PC-3 (cell line): ENCODE data around the gene DCLK1. TPM values are rescaled to one million over a fixed set of nuclear protein-coding genes. Genes with fewer than 3 reads are reported as not detected.

Experiments
- ATAC-seq: fragments of 200-7000 bp; cut with Tn5 transposase; 2 replicates; pipeline ENCODE4 v1.9.1; 2020; ENCODE audit warnings: mild to moderate bottlenecking, moderate library complexity
- BruUV-seq: library from RNA; stranded (reverse); fragments of 400-500 nt; replicated peaks from 2 replicates; lab custom pipeline; 2021; lab: Mats Ljungman, UMichigan
- CTCF ChIA-PET: fragments of 300-600 bp; sonication (Branson Sonifier 250); formaldehyde crosslinking; loops from one replicate; lab custom pipeline; 2022; ENCODE audit warnings: antibody characterized with exemption; lab: Charles Lee
- POLR2A ChIA-PET: fragments of 300-600 bp; sonication (Branson Sonifier 250); formaldehyde crosslinking; loops from one replicate; lab custom pipeline; 2022; ENCODE audit warnings: antibody characterized with exemption; ENCODE audit not compliant: unreplicated experiment; lab: Charles Lee
- DNase-seq: peaks from one replicate; pipeline ENCODE4 v3.0.0-alpha.2; 2015
- H2AFZ ChIP-seq: fragments of 300-600 bp; sonication (generic); 2 replicates; pipeline ENCODE4 v1.6.0; 2016; ENCODE audit warnings: antibody characterized with exemption, low read length
- H3F3A ChIP-seq: fragments of 300-600 bp; sonication (generic); one replicate; pipeline ENCODE4 v1.6.0; 2017; ENCODE audit warnings: antibody characterized with exemption, low read length, control low read depth, mild to moderate bottlenecking; ENCODE audit not compliant: unreplicated experiment
- H3K27ac ChIP-seq: fragments of 300-600 bp; sonication (generic); 2 replicates; pipeline ENCODE4 v1.5.1; 2016; ENCODE audit warnings: mild to moderate bottlenecking, low read length
- H3K27me3 ChIP-seq: fragments of 300-600 bp; sonication (generic); 2 replicates; pipeline ENCODE4 v1.6.1; 2016; ENCODE audit warnings: low read length, mixed read lengths
- H3K36me3 ChIP-seq: fragments of 300-600 bp; sonication (generic); 2 replicates; pipeline ENCODE4 v1.6.1; 2016; ENCODE audit warnings: low read depth, mixed run types, low read length, mixed read lengths
- H3K4me1 ChIP-seq: fragments of 300-600 bp; sonication (generic); 2 replicates; pipeline ENCODE4 v1.5.1; 2016; ENCODE audit warnings: low read length; ENCODE audit not compliant: insufficient read depth
- H3K4me2 ChIP-seq: fragments of 300-600 bp; sonication (generic); 2 replicates; pipeline ENCODE4 v1.6.0; 2016; ENCODE audit warnings: low read length
- H3K4me3 ChIP-seq: fragments of 300-600 bp; sonication (generic); 2 replicates; pipeline ENCODE4 v1.5.1; 2016; ENCODE audit warnings: mild to moderate bottlenecking, low read length, mixed read lengths
- H3K79me2 ChIP-seq: fragments of 300-600 bp; sonication (generic); 2 replicates; pipeline ENCODE4 v1.6.1; 2017; ENCODE audit warnings: low read length, mixed read lengths
- H3K9ac ChIP-seq: fragments of 300-600 bp; sonication (generic); 2 replicates; pipeline ENCODE4 v1.6.0; 2016; ENCODE audit warnings: mild to moderate bottlenecking, low read length
- H3K9me2 ChIP-seq: fragments of 300-600 bp; sonication (generic); replicated peaks from 2 replicates; pipeline ENCODE4 v1.6.1; 2016; ENCODE audit warnings: mixed run types, low read length, mixed read lengths
- H3K9me3 ChIP-seq: fragments of 300-600 bp; sonication (generic); 2 replicates; pipeline ENCODE4 v1.6.1; 2016; ENCODE audit warnings: low read length, mixed read lengths
- H4K20me1 ChIP-seq: fragments of 300-600 bp; sonication (generic); 2 replicates; pipeline ENCODE4 v1.6.1; 2016; ENCODE audit warnings: low read length, mixed read lengths
- CTCF ChIP-seq: fragments of 300-600 bp; sonication (generic); conservative IDR thresholded peaks from 2 replicates; pipeline ENCODE4 v1.5.1; 2017; ENCODE audit warnings: antibody characterized with exemption, low read depth, mild to moderate bottlenecking, low read length
- EZH2 ChIP-seq: fragments of 300-600 bp; sonication (generic); IDR thresholded peaks from one replicate; pipeline ENCODE4 v1.6.1; 2017; ENCODE audit warnings: antibody characterized with exemption, mild to moderate bottlenecking, low read length; ENCODE audit not compliant: unreplicated experiment
- EZH2phosphoT487 ChIP-seq: fragments of 300-600 bp; sonication (generic); IDR thresholded peaks from 2 replicates; pipeline ENCODE4 v1.6.1; 2018; ENCODE audit warnings: mild to moderate bottlenecking, antibody characterized with exemption, low read length, borderline replicate concordance
- intact Hi-C: fragments of 100-400 bp; cut with micrococcal nuclease; formaldehyde crosslinking; loops from 2 replicates; pipeline ENCODE4 v1.9.0; 2023
- total RNA-seq: library from RNA; depleted of rRNA; stranded (reverse); fragments of >200 nt; gene quantifications from 2 replicates; pipeline ENCODE4 v1.2.3, GENCODE V29; 2014

The DCLK1 gene
- total RNA-seq, 1 experiment from 2014 or later = not detected

GRCh38 chr13:35741657-35742056, 389.5 kb downstream of the DCLK1 start:
- no peaks in the 10 kb centered on the region for H3K79me2 ChIP-seq
- no peaks in the 10 kb centered on the region for H3K4me1 ChIP-seq
- no peaks in the 10 kb centered on the region for H3F3A ChIP-seq
- BruUV-seq = no TSS peak
- ChIA-PET POLR2A (no interaction called here), CTCF (no interaction called here)
- H3K27ac ChIP-seq = no peak overlapping the region
- H3K9me2 ChIP-seq = no peaks in the 10 kb centered on the region
- TF ChIP-seq CTCF (no peak), EZH2 (no peak), EZH2phosphoT487 (no peak)
- H2AFZ ChIP-seq = no peak overlapping the region
- H4K20me1 ChIP-seq = no peaks in the 10 kb centered on the region
- H3K9me3 ChIP-seq = no peaks in the 10 kb centered on the region
- H3K4me2 ChIP-seq = no peak overlapping the region
- intact Hi-C loops = no loop called here
- no peak overlapping the region for H3K9ac ChIP-seq
- H3K27me3 ChIP-seq = no peaks in the 10 kb centered on the region
- no peak overlapping the region for H3K4me3 ChIP-seq
- DNase-seq (no peak), ATAC-seq (no peak)
- no peaks in the 10 kb centered on the region for H3K36me3 ChIP-seq

DNA sequence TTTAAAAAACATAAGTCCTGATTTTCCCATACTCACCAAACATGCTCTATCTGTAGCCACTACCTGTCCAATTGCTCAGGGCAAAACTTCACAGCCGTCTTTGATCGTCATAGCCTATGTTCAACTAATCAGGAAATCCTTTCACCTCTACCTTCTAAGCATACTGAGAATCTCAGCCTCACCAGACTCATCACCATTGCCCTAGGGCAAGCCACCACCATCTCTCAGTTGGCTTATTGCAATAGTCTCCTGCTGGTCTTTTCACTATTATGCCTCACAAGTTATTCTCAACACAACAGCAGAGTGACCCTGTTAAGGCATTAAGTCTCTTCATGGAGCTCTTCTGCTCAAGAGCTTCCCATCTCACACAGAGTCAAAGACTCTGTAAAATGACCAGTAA, 394.3 kb downstream of the DCLK1 start:
- H3K9me2 ChIP-seq = no peaks in the 10 kb centered on the region
- TF ChIP-seq EZH2phosphoT487 = no peak
- TF ChIP-seq EZH2 = no peak
- no peak for TF ChIP-seq CTCF
- H3K36me3 ChIP-seq = no peaks in the 10 kb centered on the region
- H3K79me2 ChIP-seq = no peaks in the 10 kb centered on the region
- H3K27ac ChIP-seq = no peak overlapping the region
- no peak overlapping the region for H2AFZ ChIP-seq
- H3K4me2 ChIP-seq = no peak overlapping the region
- ATAC-seq (no peak), DNase-seq (no peak)
- CTCF ChIA-PET = no interaction called here
- no peaks in the 10 kb centered on the region for H3K27me3 ChIP-seq
- POLR2A ChIA-PET = no interaction called here
- H3F3A ChIP-seq = no peaks in the 10 kb centered on the region
- intact Hi-C loops = no loop called here
- H3K4me3 ChIP-seq = no peak overlapping the region
- no peaks in the 10 kb centered on the region for H4K20me1 ChIP-seq
- no peak overlapping the region for H3K9ac ChIP-seq
- BruUV-seq = no TSS peak
- H3K4me1 ChIP-seq = no peaks in the 10 kb centered on the region
- H3K9me3 ChIP-seq = no peaks in the 10 kb centered on the region

GRCh38 chr13:35733827-35734226, 397.4 kb downstream of the DCLK1 start:
- ChIA-PET POLR2A (no interaction called here), CTCF (no interaction called here)
- Histone ChIP-seq H3K9me3 (no peaks in the 10 kb centered on the region), H3K27ac (no peak overlapping the region), H3K4me3 (no peak overlapping the region), H3K36me3 (no peaks in the 10 kb centered on the region), H3K4me2 (no peak overlapping the region), H4K20me1 (no peaks in the 10 kb centered on the region), H3K9me2 (no peaks in the 10 kb centered on the region), H3K9ac (no peak overlapping the region), H3K27me3 (peaks cover 3% of the 10 kb centered on the region; the same call in 1 of the 2 replicates), H3K4me1 (no peaks in the 10 kb centered on the region), H2AFZ (no peak overlapping the region), H3K79me2 (no peaks in the 10 kb centered on the region), H3F3A (no peaks in the 10 kb centered on the region)
- intact Hi-C loops = no loop called here
- no TSS peak for BruUV-seq
- ATAC-seq = no peak
- no peak for DNase-seq
- TF ChIP-seq CTCF (no peak), EZH2phosphoT487 (no peak), EZH2 (no peak)
